ENCODE measurements around the gene LRRD1.

GRCh38 chr7:92115821-92116220 is 63.1 kb downstream of the LRRD1 start:
- no peak for TF ChIP-seq HNRNPLL (IDR thresholded peaks at IDR 0.05; ENCODE audit: low read depth, low read length, poor library complexity, severe bottlenecking)
- TF ChIP-seq, protein P1, sequence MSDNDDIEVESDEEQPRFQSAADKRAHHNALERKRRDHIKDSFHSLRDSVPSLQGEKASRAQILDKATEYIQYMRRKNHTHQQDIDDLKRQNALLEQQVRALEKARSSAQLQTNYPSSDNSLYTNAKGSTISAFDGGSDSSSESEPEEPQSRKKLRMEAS (CRISPR knock-in tag; IDR thresholded peaks at IDR 0.05), result no peak
- TF ChIP-seq RAD21 (CRISPR knock-in tag; conservative IDR thresholded peaks at IDR 0.05 in 1 of 2, IDR thresholded peaks at IDR 0.05 in 1 of 2), result no peak
- TF ChIP-seq, protein P2, sequence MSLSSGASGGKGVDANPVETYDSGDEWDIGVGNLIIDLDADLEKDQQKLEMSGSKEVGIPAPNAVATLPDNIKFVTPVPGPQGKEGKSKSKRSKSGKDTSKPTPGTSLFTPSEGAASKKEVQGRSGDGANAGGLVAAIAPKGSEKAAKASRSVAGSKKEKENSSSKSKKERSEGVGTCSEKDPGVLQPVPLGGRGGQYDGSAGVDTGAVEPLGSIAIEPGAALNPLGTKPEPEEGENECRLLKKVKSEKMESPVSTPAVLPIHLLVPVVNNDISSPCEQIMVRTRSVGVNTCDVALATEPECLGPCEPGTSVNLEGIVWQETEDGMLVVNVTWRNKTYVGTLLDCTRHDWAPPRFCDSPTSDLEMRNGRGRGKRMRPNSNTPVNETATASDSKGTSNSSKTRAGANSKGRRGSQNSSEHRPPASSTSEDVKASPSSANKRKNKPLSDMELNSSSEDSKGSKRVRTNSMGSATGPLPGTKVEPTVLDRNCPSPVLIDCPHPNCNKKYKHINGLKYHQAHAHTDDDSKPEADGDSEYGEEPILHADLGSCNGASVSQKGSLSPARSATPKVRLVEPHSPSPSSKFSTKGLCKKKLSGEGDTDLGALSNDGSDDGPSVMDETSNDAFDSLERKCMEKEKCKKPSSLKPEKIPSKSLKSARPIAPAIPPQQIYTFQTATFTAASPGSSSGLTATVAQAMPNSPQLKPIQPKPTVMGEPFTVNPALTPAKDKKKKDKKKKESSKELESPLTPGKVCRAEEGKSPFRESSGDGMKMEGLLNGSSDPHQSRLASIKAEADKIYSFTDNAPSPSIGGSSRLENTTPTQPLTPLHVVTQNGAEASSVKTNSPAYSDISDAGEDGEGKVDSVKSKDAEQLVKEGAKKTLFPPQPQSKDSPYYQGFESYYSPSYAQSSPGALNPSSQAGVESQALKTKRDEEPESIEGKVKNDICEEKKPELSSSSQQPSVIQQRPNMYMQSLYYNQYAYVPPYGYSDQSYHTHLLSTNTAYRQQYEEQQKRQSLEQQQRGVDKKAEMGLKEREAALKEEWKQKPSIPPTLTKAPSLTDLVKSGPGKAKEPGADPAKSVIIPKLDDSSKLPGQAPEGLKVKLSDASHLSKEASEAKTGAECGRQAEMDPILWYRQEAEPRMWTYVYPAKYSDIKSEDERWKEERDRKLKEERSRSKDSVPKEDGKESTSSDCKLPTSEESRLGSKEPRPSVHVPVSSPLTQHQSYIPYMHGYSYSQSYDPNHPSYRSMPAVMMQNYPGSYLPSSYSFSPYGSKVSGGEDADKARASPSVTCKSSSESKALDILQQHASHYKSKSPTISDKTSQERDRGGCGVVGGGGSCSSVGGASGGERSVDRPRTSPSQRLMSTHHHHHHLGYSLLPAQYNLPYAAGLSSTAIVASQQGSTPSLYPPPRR (CRISPR knock-in tag; IDR thresholded peaks at IDR 0.05; ENCODE audit: borderline replicate concordance), result no peak
- no peak for TF ChIP-seq NONO (IDR thresholded peaks at IDR 0.05; ENCODE audit: low read depth in 2 of 2, low read length in 1 of 2)
- TF ChIP-seq ZFP91 (CRISPR knock-in tag; IDR thresholded peaks at IDR 0.05), result no peak
- no peak for TF ChIP-seq ELF4 (CRISPR knock-in tag; IDR thresholded peaks at IDR 0.05)

All from K562 (cell line).